Measurements from ENCODE around the gene APBB2. TPM values are rescaled to one million over a fixed set of nuclear protein-coding genes. Genes with fewer than 3 reads are reported as not detected.

APBB2 gene
- total RNA-seq, 1 donor from 2014 or later, result 63.2 TPM

DNA sequence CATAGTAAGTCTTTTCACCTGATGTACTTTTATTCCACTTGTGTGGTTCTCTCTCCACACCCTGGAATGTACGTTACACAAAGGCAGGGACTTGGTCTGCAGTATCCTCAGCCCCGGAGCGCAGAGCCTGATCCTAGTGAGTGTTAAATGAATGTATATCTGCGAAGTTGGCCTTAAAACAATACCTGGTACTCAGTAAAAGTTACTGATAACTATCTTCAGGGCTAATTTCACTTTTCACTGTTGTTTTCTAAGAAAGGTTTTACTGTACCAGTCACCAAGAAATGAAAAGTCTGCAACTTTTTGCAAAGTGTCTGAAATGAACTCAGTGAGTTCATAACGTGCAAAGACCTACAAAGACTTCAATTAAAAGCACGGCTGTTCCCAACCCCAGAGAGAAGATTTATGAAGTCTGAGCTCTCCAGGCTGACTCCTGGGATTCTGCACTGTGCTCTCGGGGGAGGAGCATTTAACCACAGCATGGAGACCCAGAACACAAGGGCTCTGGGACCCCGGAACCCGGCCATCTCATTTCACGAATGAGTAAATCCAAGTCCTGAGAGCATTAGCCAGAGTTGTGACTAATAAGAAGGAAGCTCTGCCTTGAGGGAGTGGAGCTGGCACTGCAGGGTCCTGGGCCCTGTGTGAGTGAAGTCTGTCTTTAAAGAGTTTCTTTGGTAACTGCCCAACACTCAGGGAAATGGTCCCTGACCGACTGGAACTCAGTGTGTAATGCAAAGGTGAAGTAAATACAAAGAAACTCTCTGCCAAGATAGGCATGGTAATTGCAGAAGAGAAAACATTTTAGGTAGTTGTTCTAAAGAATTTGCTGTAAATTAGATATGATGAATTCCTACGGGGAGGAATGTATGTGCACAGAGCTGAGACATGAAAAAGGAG is 298.8 kb downstream of the APBB2 start:
- peaks cover 4% of the 10 kb centered on the region for H3K36me3 Mint-ChIP-seq
- H3K4me1 Mint-ChIP-seq, result peaks cover 35% of the 10 kb centered on the region
- no peaks in the 10 kb centered on the region for H3K27me3 Mint-ChIP-seq (ENCODE audit: low read depth)
- TF ChIP-seq, protein P1, sequence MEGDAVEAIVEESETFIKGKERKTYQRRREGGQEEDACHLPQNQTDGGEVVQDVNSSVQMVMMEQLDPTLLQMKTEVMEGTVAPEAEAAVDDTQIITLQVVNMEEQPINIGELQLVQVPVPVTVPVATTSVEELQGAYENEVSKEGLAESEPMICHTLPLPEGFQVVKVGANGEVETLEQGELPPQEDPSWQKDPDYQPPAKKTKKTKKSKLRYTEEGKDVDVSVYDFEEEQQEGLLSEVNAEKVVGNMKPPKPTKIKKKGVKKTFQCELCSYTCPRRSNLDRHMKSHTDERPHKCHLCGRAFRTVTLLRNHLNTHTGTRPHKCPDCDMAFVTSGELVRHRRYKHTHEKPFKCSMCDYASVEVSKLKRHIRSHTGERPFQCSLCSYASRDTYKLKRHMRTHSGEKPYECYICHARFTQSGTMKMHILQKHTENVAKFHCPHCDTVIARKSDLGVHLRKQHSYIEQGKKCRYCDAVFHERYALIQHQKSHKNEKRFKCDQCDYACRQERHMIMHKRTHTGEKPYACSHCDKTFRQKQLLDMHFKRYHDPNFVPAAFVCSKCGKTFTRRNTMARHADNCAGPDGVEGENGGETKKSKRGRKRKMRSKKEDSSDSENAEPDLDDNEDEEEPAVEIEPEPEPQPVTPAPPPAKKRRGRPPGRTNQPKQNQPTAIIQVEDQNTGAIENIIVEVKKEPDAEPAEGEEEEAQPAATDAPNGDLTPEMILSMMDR (IDR thresholded peaks at IDR 0.05; ENCODE audit: unreplicated experiment), result no peak
- DNase-seq (ENCODE audit: low spot score in 2 of 2, unreplicated experiment in 2 of 2), result no peak
- H3K4me3 Mint-ChIP-seq, result peak overlapping the region; percentile 0
- H3K9me3 Mint-ChIP-seq, result peaks cover 4% of the 10 kb centered on the region
- peak overlapping the region; percentile 94 for H3K27ac Mint-ChIP-seq

- peaks cover 4% of the 10 kb centered on the region for H3K9me3 Mint-ChIP-seq
- H3K36me3 Mint-ChIP-seq, result no peaks in the 10 kb centered on the region
- H3K27me3 Mint-ChIP-seq (ENCODE audit: low read depth), result no peaks in the 10 kb centered on the region
- no peak overlapping the region for H3K4me3 Mint-ChIP-seq
- peak overlapping the region; percentile 44 for H3K27ac Mint-ChIP-seq
- TF ChIP-seq, protein P1 (IDR thresholded peaks at IDR 0.05; ENCODE audit: unreplicated experiment), result no peak
- DNase-seq (ENCODE audit: low spot score in 2 of 2, unreplicated experiment in 2 of 2), result no peak
- peaks cover 32% of the 10 kb centered on the region for H3K4me1 Mint-ChIP-seq
Observed at GRCh38 chr4:40912460-40913184, 301.7 kb downstream of the APBB2 start.

DNA sequence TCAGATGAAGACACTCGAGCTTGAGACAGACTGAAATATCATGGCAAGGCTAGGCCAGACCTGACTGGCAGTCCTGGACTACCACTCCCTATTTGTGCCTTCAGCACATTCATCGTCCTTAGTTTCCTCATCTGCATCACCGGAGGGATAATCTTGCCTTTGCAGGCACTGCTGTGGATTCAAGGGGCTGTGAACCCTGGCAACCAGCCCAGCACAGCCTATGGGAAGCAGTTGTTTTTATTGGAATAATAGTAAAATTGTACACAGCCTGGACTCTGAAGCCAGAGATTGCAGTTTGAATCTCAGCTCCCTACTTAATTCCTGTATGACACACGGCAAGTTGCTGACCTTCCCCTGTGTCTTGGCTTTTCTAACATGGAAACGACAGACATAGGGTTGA is 303.6 kb downstream of the APBB2 start:
- H3K4me1 Mint-ChIP-seq, result peaks cover 21% of the 10 kb centered on the region
- H3K36me3 Mint-ChIP-seq, result no peaks in the 10 kb centered on the region
- H3K27me3 Mint-ChIP-seq (ENCODE audit: low read depth), result no peaks in the 10 kb centered on the region
- H3K27ac Mint-ChIP-seq, result no peak overlapping the region
- no peak overlapping the region for H3K4me3 Mint-ChIP-seq
- peaks cover 4% of the 10 kb centered on the region for H3K9me3 Mint-ChIP-seq
- DNase-seq (ENCODE audit: low spot score in 2 of 2, unreplicated experiment in 2 of 2), result no peak
- TF ChIP-seq, protein P1 (IDR thresholded peaks at IDR 0.05; ENCODE audit: unreplicated experiment), result no peak

- TF ChIP-seq, protein P1 (IDR thresholded peaks at IDR 0.05; ENCODE audit: unreplicated experiment), result no peak
- no peak for DNase-seq (ENCODE audit: low spot score in 2 of 2, unreplicated experiment in 2 of 2)
- Mint-ChIP-seq H3K27ac (no peak overlapping the region), H3K36me3 (no peaks in the 10 kb centered on the region), H3K27me3 (ENCODE audit: low read depth) (no peaks in the 10 kb centered on the region), H3K4me1 (peaks cover 13% of the 10 kb centered on the region), H3K9me3 (no peaks in the 10 kb centered on the region), H3K4me3 (no peak overlapping the region)
Observed at GRCh38 chr4:40909363-40909876, 304.9 kb downstream of the APBB2 start.

GRCh38 chr4:40908702-40909362 is 305.5 kb downstream of the APBB2 start:
- no peaks in the 10 kb centered on the region for H3K9me3 Mint-ChIP-seq
- no peak overlapping the region for H3K4me3 Mint-ChIP-seq
- no peaks in the 10 kb centered on the region for H3K36me3 Mint-ChIP-seq
- DNase-seq (ENCODE audit: low spot score in 2 of 2, unreplicated experiment in 2 of 2), result peak; percentile 42 to 63
- H3K27ac Mint-ChIP-seq, result peak overlapping the region; percentile 27
- TF ChIP-seq, protein P1 (IDR thresholded peaks at IDR 0.05; ENCODE audit: unreplicated experiment), result peak; percentile 94
- H3K4me1 Mint-ChIP-seq, result peaks cover 13% of the 10 kb centered on the region
- no peaks in the 10 kb centered on the region for H3K27me3 Mint-ChIP-seq (ENCODE audit: low read depth)
